GM19455 (cell line): ENCODE measurements around the gene MANBA.

Experiments
- ATAC-seq: cut with Tn5 transposase; IDR thresholded peaks from one replicate; pipeline ENCODE4 v1.9.1; 2021; ENCODE audit not compliant: unreplicated experiment

The MANBA gene

GRCh38 chr4:102760645-102761295, at the start of gene MANBA:
Gene MANBA (minus strand): TSS chr4:102760968. CDS start chr4:102760894, 74 bp downstream.
- peak; percentile 95 for ATAC-seq

- ATAC-seq, result no peak
Observed at GRCh38 chr4:102809691-102810090, 48.9 kb upstream of the MANBA start.

GRCh38 chr4:102809190-102809589, 48.4 kb upstream of the MANBA start:
- ATAC-seq, result no peak

- ATAC-seq, result no peak
Observed at GRCh38 chr4:102808009-102808408, 47.2 kb upstream of the MANBA start.

- no peak for ATAC-seq
Observed at GRCh38 chr4:102807345-102807744, 46.6 kb upstream of the MANBA start.

- no peak for ATAC-seq
Observed at GRCh38 chr4:102799816-102800215, 39.0 kb upstream of the MANBA start.

- ATAC-seq, result no peak
Observed at GRCh38 chr4:102794999-102795398, 34.2 kb upstream of the MANBA start.

GRCh38 chr4:102792361-102792936, 31.7 kb upstream of the MANBA start:
- no peak for ATAC-seq

- ATAC-seq, result no peak
Observed at GRCh38 chr4:102791318-102791835, 30.6 kb upstream of the MANBA start.

GRCh38 chr4:102789317-102789717, 28.5 kb upstream of the MANBA start:
- no peak for ATAC-seq

GRCh38 chr4:102787944-102788343, 27.2 kb upstream of the MANBA start:
- ATAC-seq, result no peak

- ATAC-seq, result no peak
Observed at GRCh38 chr4:102787096-102787881, 26.5 kb upstream of the MANBA start.

GRCh38 chr4:102786279-102786678, 25.5 kb upstream of the MANBA start:
- no peak for ATAC-seq

GRCh38 chr4:102783006-102783405, 22.2 kb upstream of the MANBA start:
- ATAC-seq, result no peak

- no peak for ATAC-seq
Observed at GRCh38 chr4:102781570-102781969, 20.8 kb upstream of the MANBA start.

- no peak for ATAC-seq
Observed at GRCh38 chr4:102780476-102781144, 19.8 kb upstream of the MANBA start.

GRCh38 chr4:102779204-102779603, 18.4 kb upstream of the MANBA start:
- no peak for ATAC-seq

GRCh38 chr4:102778720-102779119, 18.0 kb upstream of the MANBA start:
- no peak for ATAC-seq

GRCh38 chr4:102775805-102776204, 15.0 kb upstream of the MANBA start:
- ATAC-seq, result no peak

GRCh38 chr4:102774254-102774653, 13.5 kb upstream of the MANBA start:
- ATAC-seq, result no peak

GRCh38 chr4:102772738-102773340, 12.1 kb upstream of the MANBA start:
- ATAC-seq, result no peak
